ENCODE measurements around the gene SV2C.

Gene SV2C

GRCh38 chr5:76163111-76163628 is 80.0 kb downstream of the SV2C start:
- no peak for DNase-seq (ENCODE audit: low spot score)

GRCh38 chr5:76165029-76165428 is 81.8 kb downstream of the SV2C start:
- no peak for DNase-seq (ENCODE audit: low spot score)

- no peak for DNase-seq (ENCODE audit: low spot score)
These were observed 82.7 kb downstream of the SV2C start for GRCh38 chr5:76165711-76166374.

DNA sequence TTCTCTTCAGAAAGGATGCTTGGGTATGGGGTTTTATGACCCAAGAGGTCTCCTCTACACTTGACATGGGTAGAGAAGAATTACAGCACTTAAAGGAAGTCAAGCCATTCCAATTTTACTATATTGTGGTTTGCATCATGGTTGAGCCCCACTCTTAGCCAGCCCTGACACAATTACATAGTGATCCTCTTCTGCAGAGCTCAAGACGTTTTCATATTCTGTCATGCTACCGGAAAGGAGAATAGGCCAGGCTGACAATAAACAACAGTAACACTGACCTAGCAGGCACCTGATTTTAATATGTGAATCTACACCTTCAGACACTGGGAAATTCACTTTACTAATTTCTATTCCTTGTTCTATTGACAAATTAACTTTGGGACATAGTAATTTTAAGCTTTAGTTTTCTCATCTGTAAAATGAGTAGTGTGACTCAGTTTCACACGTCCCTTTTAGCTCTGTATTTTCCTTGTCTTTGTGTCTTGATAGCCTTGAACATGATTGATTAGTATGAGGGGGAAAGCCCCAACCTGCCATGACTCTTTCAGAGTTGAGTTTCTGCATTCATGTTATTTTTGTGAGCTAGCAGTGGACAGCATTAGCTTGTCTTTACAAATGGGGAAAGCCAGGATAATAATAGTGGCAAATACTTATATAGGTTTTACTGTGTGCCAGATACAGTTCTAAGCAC is 83.8 kb downstream of the SV2C start:
- no peak for DNase-seq (ENCODE audit: low spot score)

DNA sequence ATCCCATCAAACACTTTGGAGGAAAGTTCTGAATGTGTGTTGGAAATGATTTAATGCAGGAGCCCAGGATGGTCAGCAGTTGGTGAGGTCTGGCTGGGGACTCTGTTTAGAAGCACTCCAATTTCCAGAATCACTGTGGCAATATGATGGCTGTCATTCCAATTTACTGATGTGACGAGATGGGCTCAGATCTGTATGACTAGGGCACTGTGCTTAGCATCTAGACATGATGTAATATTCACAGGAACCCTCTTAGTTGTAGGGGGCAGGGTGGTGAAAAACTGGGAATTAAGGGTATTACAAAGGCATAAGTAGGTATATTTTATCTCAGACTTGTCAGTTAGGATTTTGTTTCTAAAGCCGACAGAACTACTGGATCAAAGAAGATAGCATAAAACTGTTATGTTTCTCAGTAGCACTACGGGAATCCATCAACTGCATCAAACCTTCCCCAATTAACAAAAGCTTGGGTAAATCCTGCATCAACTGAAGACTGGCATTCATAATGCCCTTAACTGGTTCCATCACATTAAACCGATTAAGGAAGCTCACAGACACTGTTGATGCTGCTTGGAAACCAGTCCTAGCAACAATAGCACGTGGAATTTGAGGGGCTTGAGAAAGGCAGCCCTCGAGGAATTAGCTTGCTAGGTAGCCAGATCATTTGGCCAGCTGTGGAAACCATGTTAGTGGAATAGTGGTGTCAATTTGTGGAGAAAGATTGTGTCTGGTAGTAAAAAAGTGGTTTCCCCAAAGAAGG is 86.1 kb downstream of the SV2C start:
- DNase-seq (ENCODE audit: low spot score), result no peak

- no peak for DNase-seq (ENCODE audit: low spot score)
These were observed 90.9 kb downstream of the SV2C start for GRCh38 chr5:76174101-76174500.

DNA sequence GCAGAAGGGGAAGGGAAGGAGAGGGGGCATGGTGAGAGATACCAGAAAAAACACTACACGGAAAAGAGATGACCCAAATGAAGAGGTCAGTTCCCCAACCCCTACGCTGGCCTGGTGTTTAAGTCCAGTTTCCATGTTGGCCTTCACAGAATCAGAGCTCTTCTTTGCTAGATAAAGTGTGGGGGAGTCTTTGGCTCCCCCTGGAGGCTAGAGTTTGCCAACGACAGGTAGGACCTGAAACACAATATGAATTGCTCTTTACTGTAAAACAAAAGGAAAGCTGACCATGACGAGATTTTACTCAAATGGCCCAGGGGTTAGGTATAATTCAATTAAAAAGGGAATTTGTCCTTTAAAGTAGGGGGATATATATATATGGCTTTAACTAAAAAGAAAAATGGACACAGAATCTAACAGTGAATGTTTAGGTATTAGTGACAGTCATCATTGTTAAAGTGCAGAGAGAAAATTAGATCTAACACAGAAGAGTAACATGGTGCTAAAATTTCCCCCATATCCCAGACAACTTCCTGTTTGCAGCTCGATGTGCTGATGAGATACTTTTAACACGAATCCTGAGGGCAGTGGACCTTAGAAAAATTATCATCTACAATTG is 92.0 kb downstream of the SV2C start:
- peak; percentile 60 for DNase-seq (ENCODE audit: low spot score)

GRCh38 chr5:76175821-76176403 is 92.7 kb downstream of the SV2C start:
- DNase-seq (ENCODE audit: low spot score), result no peak

- DNase-seq (ENCODE audit: low spot score), result no peak
These were observed 94.8 kb downstream of the SV2C start for GRCh38 chr5:76177978-76178377.

DNA sequence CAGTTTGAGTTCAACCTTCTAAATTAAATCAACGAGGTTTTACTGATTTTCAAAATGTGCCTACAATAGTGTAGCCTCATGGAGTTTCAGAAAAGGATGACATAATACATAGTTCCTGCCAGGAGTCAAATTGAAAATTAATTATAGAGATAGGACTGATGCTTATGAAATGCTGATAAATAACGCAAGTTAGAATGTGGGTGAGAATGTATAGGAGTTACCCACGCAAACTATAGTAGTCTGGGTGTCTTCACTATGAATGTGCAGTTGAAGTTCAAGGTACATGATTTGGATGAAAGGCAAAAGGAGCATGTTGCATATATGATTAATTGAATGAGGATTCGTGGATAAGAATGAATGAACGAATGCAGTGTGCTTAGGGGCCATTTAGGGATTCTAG is 95.7 kb downstream of the SV2C start:
- no peak for DNase-seq (ENCODE audit: low spot score)

- peak; percentile 58 for DNase-seq (ENCODE audit: low spot score)
These were observed 97.9 kb downstream of the SV2C start for GRCh38 chr5:76180814-76181805.

DNA sequence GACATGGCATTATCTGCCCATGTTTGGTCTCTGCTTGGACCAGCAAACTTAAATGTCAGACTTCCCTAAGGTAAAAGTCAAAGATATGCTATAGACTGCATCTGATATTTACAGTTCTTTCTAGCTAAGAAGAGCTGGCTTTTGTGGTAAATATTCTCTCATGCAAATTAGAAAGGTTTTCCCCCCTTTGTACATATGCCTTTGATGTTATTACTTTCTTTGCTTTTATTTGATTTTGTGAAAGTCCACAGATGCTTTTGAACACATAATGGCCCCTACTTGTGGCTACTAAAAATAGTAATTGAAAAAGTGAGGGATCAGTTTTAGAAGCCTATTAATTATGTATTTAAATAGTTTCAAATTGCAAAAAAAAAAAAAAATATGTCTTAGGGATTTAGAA is 104.2 kb downstream of the SV2C start:
- no peak for DNase-seq (ENCODE audit: low spot score)

GRCh38 chr5:76190356-76190755 is 107.2 kb downstream of the SV2C start:
- DNase-seq (ENCODE audit: low spot score), result no peak

DNA sequence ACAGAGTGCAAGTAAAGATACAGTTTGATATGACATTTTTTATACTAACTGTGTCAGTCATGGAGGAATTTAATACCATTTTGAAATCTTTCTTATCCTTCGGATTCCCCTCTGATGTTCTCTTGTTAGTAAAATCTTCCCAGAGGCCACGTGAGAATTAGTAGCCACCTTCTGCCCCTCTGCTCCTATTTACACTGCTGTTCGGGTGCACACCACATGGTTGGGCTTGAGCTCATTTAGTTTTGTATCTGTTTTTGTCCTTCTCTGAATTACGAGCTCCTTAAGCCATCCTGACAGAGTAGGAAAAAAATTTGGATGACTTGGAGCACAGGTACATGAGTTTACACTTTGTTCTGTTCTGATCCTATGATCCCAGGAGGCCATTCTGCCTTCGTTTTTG is 109.7 kb downstream of the SV2C start:
- DNase-seq (ENCODE audit: low spot score), result no peak

DNA sequence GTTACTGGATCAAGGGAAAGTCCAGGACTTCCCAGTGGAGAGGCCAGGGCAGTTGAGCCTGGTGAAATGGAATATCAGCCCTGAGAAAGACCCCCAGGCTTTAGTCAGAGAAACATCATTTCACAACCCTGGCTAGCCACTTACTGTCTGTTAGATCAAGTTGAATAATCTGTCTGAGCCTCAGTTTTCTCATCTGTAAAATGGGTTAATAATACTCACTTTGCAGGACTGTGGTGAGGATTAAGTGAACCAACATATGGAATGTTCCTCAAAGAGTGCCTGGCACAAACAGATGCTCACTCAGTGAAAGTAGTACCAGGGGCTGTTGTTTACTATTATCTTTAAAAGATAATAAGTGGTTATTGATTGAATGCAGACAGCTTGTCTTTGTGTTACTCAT is 110.5 kb downstream of the SV2C start:
- no peak for DNase-seq (ENCODE audit: low spot score)

DNA sequence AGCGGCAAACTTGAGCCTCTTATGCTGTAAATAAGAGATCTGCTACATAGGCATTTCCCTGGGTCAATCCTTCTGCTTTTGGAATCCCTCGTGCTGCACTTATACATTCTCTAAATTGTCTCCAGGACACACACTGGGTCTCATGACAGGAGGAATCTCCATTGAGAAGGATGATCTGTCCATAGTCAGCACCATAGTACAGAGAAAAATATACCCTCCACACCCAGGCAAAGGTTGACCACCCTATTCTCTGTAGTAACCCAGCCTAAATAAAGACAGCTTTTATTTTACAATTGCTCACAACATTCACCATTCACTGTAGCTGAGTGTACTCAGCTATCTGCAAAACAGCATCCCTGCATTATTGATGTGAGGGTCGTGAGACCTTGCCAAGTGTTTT is 111.2 kb downstream of the SV2C start:
- DNase-seq (ENCODE audit: low spot score), result no peak

DNA sequence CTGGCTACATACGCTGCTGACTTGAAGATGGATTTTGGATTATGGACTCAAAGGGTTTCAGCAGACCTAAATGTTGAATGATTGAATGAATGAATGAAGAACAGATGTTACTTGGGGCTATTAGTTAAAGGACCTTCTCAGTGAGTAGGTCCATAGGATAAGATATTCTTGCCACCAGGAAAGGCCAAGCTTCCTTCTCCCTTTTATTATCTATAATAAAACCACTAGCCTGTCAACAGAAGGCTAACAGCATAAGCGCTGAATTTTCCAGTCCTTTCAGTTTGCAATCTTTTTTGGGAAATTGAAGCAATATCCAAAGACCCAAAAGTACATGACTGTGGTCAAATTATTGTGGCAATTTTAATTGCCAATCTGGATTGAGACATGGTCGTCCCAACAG is 113.3 kb downstream of the SV2C start:
- DNase-seq (ENCODE audit: low spot score), result no peak

- DNase-seq (ENCODE audit: low spot score), result no peak
These were observed 113.8 kb downstream of the SV2C start for GRCh38 chr5:76196886-76197489.

GRCh38 chr5:76197726-76198125 is 114.5 kb downstream of the SV2C start:
- no peak for DNase-seq (ENCODE audit: low spot score)

Measured in SW480 (cell line).